Right renal cortex interstitium (tissue), 3 donors: Measurements from ENCODE around the gene OSER1. TPM values are rescaled to one million over a fixed set of nuclear protein-coding genes. Genes with fewer than 3 reads are reported as not detected.

Experiments used
- DNase-seq, 3 donors: peaks; one replicate each; pipeline ENCODE4 v3.0.0-alpha.2; 2013; ENCODE audit warnings: low read depth in 3 of 3, low spot score in 2 of 3
- polyA plus RNA-seq, 3 donors: library from polyadenylated mRNA; unstranded; fragments of 120-200 nt; gene quantifications; one replicate each; pipeline ENCODE4 v1.2.1, GENCODE V29; 2013; ENCODE audit not compliant: insufficient read length in 3 of 3

Gene OSER1
- polyA plus RNA-seq, 3 donors: 54.4 to 58.1 (median 55.2) TPM

DNA sequence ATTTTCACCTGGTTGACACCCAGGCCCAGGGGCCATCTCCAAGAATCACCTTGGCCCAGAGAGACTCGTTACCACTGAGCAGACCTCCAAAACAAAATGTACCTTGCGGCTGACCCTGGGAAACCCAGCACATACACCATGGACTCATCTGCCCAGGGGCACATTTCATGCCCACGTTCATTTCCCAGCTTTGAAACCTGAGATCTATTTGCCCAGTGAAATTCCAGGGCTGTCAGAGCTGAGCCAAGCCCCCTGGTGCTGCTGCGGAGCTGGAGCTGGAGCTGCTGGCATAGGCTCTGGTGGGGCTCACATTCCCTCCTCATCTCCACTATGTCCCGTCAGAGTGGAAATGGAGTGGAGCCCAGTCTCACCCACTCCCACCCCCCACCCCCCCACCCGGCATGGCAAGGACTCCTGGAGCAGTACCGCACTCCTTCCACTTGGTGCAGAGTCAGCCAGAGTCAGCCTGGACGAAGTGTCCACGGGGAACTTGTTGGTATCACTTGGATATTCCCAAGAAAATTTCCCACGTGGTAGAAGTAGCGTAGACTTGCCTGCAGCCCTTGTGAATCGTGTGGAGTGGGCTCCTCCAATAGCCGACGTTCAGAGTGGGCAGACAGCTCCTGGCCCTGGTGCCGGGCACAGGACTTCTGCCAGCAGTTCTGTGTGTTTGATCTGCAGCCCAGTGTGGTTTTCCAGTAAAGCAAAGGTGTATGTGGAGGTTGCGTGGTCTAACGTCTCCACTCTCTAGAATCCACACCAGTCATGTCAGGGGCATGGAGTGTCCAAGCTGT is 18.1 kb upstream of the OSER1 start:
- DNase-seq: no peak

- DNase-seq: no peak
Observed at GRCh38 chr20:44224637-44225036, 14.1 kb upstream of the OSER1 start.

DNA sequence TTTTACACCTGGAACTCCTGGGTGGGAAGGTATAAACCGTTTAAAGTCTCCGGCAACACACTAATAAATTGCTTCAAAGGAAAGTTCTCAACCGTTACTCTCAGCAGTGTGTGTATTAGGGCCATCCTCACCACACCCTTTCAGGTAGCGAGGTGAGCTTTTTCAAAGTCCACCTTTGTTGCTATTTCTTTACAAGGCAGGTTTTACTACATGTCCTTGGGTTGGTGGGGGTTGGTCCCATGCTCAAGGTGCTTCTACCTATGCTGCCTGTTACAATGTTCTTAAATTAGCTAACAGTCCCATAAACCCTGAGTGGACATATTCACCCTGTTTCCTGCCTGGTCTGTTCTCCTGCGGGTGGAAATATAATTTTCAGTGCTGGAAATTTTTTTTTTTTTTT is 13.2 kb upstream of the OSER1 start:
- DNase-seq: no peak

DNA sequence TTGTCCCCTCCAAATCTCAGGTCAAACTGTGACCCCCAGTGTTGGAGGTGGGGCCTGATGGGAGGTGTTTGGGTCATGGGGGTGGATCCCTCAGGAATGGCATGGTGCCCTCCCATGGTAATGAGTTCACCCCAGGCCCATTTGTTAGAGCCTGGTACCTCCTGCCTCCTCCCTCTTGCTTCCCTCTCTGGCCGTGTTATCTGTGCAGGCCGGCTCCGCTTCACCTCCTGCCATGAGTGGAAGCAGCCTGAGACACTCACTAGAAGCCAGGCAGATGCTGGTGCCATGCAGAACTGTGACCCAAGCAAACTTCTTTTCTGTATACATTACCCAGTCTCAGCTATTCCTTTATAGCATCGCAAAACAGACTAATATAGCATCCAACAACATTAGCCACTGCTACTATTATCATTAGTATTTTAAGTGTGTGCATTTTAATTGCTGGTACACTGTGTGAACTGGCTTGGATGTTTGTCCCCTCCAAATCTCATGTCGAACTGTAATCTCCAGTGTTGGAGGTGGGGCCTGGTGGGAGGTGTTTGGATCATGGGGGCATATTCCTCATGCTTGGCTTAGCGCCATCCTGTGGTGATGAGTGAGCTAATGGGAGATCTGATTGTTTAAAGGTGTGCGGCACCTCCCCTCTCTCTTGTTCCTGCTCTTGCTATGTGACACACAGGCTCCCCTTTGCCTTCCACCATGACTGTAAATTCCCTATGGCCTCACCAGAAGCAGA is 12.2 kb upstream of the OSER1 start:
- no peak for DNase-seq

DNA sequence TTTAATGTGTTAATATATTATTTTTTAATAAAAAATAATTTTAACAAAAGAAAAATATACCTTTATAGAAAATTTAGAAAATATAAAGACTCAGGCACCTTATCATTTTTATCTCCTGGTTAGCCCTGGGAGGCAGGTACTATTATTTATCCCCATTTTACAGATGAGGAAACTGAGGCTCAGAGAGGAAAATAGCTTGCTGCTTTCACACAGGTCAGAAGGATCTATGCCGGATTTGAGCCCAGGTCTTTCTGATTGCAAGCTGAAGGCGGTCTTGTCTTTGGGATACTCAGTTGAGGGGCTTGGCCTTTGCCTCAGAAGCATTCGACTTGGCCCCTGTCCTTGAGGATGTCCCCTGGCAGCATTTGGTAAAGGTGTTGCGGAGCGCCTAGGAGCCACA is 11.5 kb upstream of the OSER1 start:
- no peak for DNase-seq

GRCh38 chr20:44221368-44221954 is 10.9 kb upstream of the OSER1 start:
- DNase-seq: no peak

GRCh38 chr20:44219791-44220190 is 9.2 kb upstream of the OSER1 start:
- DNase-seq: no peak

DNA sequence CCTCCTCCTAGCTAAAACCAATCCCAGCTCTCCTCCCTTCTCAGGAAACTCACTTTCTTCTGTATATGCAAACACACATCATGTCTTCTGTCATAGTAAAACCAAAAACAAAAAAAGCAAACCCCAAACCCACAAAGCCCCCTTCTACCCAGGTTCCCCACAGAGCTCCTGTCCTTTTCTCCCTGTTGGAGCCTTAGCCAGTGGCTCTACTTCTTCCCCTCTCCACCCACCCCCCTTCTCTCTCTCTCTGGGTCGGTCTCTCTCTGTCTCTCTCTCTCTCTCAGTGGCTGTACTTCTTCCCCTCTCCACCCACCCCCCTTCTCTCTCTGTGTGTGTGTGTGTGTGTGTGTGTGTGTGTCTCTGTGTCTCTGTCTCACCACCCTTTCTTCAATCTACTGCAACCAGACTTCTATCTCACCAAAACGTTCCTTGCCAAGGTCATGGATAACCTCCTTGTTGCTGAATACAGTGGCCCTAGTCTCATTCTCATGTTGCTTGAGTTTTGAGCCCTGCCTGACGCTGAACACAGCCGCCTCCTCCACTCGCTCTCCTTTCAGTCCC is 8.7 kb upstream of the OSER1 start:
- no peak for DNase-seq

DNA sequence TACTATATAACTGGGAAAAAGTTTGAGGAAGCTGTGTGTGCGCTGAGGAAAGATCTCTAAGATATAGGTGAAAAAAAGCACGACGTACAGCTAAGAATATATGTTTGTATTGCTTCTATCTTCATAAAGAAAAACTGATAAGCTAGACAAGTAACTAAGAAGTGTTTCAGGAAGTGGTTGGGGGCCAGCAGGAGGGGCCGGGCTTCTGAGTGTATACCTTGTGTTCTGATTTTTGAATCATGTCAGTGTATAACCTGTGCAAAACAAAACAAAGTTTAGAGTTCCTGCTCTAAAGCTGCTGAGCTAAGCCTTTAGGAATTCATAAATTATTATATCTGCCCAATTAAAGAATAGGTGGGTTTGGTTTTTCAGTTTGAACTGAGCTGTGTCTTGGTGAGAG is 7.9 kb upstream of the OSER1 start:
- DNase-seq: no peak

DNA sequence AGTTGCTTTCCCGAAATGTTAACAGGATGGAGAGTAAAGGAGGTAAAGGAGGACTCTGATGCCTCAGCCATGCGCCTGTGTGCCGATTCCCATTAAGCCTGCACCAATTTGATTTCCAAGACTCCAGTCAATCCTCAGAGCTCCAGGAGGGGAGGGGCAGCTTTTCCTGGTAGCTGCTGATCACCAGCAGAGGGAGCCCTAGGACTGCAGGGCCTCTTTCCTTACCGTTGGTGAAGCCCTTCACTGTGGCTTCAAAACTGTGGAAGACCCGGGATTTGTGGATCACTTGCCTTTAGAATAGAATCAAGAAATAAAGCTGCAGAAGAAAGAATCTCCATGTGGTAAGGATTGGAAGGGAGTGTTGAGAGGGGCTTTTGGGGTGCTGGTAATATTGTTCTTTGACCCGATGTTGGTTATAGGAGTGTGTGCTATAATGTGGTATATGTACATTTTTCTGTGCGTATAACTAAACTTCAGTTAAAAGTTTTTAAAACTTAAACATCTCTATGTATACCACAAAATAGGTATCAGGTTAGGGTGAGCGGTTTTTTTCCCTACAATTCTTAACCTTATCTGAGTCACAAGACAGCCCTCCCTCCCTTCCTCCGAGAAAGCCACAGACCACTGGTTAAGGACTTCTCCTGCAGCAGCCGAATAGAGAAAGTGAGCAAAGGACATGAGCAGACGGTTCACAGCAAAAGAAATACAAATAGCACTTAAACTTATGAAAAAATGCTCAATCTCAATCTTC is 6.9 kb upstream of the OSER1 start:
- DNase-seq: peak in 1 of 3 donors; percentile 26

GRCh38 chr20:44215125-44215524 is 4.6 kb upstream of the OSER1 start:
- DNase-seq: peak in 1 of 3 donors; percentile 36

GRCh38 chr20:44212792-44213191 is 2.2 kb upstream of the OSER1 start:
- no peak for DNase-seq

- no peak for DNase-seq
Observed at GRCh38 chr20:44211177-44212039, 837 bp upstream of the OSER1 start.

GRCh38 chr20:44209686-44210405 is 725 bp downstream of the OSER1 start:
- no peak for DNase-seq

- no peak for DNase-seq
Observed at GRCh38 chr20:44208770-44209169, 1.8 kb downstream of the OSER1 start.

DNA sequence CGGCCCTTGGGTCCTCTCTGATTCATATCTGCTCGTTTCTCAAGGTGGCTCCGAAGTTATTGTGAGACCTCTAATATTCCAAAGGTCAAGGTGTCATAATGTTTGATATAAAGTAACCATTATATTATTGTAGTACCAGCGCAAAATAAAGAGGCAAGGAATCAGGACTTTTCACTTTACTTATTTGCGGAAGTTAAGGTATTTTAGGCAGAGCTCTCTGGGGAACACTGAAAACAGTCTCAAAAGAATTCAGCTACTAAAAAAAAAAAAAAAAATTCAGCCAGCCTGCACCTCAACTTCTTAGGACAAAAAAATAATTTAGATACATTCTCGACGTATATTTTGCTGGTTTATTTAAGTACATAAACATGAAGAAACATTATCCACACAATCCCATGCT is 2.4 kb downstream of the OSER1 start:
- DNase-seq: no peak

- no peak for DNase-seq
Observed at GRCh38 chr20:44207126-44207723, 3.3 kb downstream of the OSER1 start.

- no peak for DNase-seq
Observed at GRCh38 chr20:44206132-44206531, 4.4 kb downstream of the OSER1 start.

DNA sequence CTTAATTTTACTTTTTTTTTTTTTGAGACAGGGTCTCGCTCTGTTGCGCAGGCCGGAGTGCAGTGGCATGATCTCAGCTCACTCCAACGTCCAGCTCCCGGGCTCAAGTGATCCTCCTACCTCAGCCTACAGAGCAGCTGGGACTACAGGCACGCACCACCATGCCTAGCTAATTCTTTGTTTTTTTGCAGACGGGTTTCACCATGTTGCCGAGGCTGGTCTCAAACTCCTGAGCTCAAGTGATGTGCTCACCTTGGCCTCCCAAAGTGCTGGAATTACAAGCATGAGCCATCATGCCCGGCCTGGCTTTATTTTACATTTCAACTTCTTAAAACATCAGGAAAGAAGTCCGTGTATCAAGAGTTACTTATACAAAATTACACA is 5.7 kb downstream of the OSER1 start:
- no peak for DNase-seq
